Parathyroid adenoma (tissue), 2 donors: Measurements from ENCODE around the gene FIZ1.

Source experiments
- H2AFZ ChIP-seq: fragments of 300-600 bp; sonication (generic); one replicate; pipeline ENCODE4 v1.7.0; 2017; ENCODE audit warnings: antibody characterized with exemption, mild to moderate bottlenecking
- H3K27ac ChIP-seq: fragments of 300-600 bp; sonication (generic); one replicate; pipeline ENCODE4 v1.7.0; 2017
- H3K27me3 ChIP-seq: fragments of 300-600 bp; sonication (generic); one replicate; pipeline ENCODE4 v1.7.0; 2017; ENCODE audit warnings: low read length; ENCODE audit not compliant: control insufficient read depth, insufficient read depth
- H3K36me3 ChIP-seq: fragments of 300-600 bp; sonication (generic); one replicate; pipeline ENCODE4 v1.7.0; 2017; ENCODE audit warnings: low read length; ENCODE audit not compliant: control insufficient read depth, insufficient read depth
- H3K4me1 ChIP-seq: fragments of 300-600 bp; sonication (generic); one replicate; pipeline ENCODE4 v1.7.0; 2017; ENCODE audit warnings: control low read depth
- H3K4me2 ChIP-seq: fragments of 300-600 bp; sonication (generic); one replicate; pipeline ENCODE4 v1.7.0; 2017; ENCODE audit warnings: low read length
- H3K4me3 ChIP-seq: fragments of 300-600 bp; sonication (generic); one replicate; pipeline ENCODE4 v1.7.0; 2017; ENCODE audit warnings: low read depth, low read length
- H3K79me2 ChIP-seq: fragments of 300-600 bp; sonication (generic); one replicate; pipeline ENCODE4 v1.7.0; 2017; ENCODE audit warnings: control low read depth
- H3K9ac ChIP-seq: fragments of 300-600 bp; sonication (generic); one replicate; pipeline ENCODE4 v1.7.0; 2017; ENCODE audit warnings: mild to moderate bottlenecking
- H3K9me3 ChIP-seq: fragments of 300-600 bp; sonication (generic); one replicate; pipeline ENCODE4 v1.7.0; 2017; ENCODE audit warnings: low read length; ENCODE audit not compliant: control insufficient read depth
- CTCF ChIP-seq: fragments of 300-600 bp; sonication (generic); IDR thresholded peaks from one replicate; pipeline ENCODE4 v1.7.0; 2017; ENCODE audit warnings: antibody characterized with exemption, mild to moderate bottlenecking
- donor health status: primary hyperparathyroidism.

The FIZ1 gene

GRCh38 chr19:55643003-55643886 is 43.9 kb upstream of the FIZ1 start, which contains the start of gene ZNF581:
Gene ZNF581, plus strand, starts transcription at chr19:55643649. Its CDS starts 923 bp downstream, at chr19:55644572.
- no peaks in the 10 kb centered on the region for H3K27me3 ChIP-seq
- peak within 1 kb of the TSS; percentile 99 for H3K27ac ChIP-seq
- H3K4me3 ChIP-seq = peak within 1 kb of the TSS; percentile 75
- TF ChIP-seq CTCF = no peak
- peak within 1 kb of the TSS; percentile 58 for H2AFZ ChIP-seq
- H3K4me1 ChIP-seq = peaks cover 32% of the 10 kb centered on the region
- no peaks in the 10 kb centered on the region for H3K36me3 ChIP-seq
- H3K79me2 ChIP-seq = peaks cover 6% of the 10 kb centered on the region
- H3K9me3 ChIP-seq = no peaks in the 10 kb centered on the region
- peak within 1 kb of the TSS; percentile 79 for H3K4me2 ChIP-seq
- H3K9ac ChIP-seq = peak within 1 kb of the TSS; percentile 46

GRCh38 chr19:55642153-55643002 is 43.1 kb upstream of the FIZ1 start:
- Histone ChIP-seq H3K79me2 (peaks cover 10% of the 10 kb centered on the region), H3K4me1 (peaks cover 34% of the 10 kb centered on the region), H2AFZ (peak overlapping the region; percentile 58), H3K27ac (peak overlapping the region; percentile 99), H3K9me3 (no peaks in the 10 kb centered on the region), H3K27me3 (no peaks in the 10 kb centered on the region), H3K4me3 (peak overlapping the region; percentile 75), H3K4me2 (peak overlapping the region; percentile 79), H3K9ac (peak overlapping the region; percentile 46), H3K36me3 (no peaks in the 10 kb centered on the region)
- TF ChIP-seq CTCF = no peak

DNA sequence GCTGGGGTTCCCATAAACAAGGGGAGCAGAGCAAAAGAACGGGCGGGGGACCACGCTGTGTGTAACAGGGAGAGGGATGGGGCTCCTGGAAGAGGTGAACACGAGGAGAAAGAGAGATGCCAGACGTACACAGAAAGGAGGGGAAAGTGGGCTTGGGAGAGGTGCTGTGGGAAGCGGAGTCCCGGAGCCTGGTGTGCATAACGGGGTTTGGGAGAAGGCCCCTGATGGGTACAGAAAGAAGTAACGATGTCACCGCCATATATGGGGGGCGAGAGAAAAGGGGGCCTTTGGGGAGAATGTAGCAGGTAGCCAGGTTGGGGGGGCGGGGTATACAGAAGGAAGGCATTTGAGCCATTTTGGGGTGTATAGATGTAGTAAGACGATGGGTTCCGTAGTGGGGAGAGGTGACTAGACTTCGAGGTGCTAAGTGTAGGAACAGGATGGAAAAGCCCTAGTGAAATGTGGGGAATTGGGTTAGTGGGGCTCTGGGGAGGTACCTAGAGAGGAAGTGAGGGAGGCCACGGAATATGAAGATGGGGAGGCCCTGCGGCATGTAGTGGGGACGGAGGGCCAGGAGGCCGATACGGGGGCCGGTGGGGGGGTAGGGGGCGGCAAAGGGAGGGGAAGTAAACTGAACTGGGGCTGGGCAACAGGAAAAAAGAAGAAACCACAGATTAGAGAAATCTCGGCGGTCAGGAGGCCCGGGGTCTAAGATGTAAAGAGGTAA is 42.3 kb upstream of the FIZ1 start:
- Histone ChIP-seq H3K36me3 (no peaks in the 10 kb centered on the region), H3K4me2 (peak overlapping the region; percentile 79), H2AFZ (peak overlapping the region; percentile 88), H3K4me1 (peaks cover 34% of the 10 kb centered on the region), H3K79me2 (peaks cover 16% of the 10 kb centered on the region), H3K9me3 (no peaks in the 10 kb centered on the region), H3K27ac (peak overlapping the region; percentile 99), H3K27me3 (no peaks in the 10 kb centered on the region), H3K4me3 (peak overlapping the region; percentile 75), H3K9ac (peak overlapping the region; percentile 63)
- no peak for TF ChIP-seq CTCF

DNA sequence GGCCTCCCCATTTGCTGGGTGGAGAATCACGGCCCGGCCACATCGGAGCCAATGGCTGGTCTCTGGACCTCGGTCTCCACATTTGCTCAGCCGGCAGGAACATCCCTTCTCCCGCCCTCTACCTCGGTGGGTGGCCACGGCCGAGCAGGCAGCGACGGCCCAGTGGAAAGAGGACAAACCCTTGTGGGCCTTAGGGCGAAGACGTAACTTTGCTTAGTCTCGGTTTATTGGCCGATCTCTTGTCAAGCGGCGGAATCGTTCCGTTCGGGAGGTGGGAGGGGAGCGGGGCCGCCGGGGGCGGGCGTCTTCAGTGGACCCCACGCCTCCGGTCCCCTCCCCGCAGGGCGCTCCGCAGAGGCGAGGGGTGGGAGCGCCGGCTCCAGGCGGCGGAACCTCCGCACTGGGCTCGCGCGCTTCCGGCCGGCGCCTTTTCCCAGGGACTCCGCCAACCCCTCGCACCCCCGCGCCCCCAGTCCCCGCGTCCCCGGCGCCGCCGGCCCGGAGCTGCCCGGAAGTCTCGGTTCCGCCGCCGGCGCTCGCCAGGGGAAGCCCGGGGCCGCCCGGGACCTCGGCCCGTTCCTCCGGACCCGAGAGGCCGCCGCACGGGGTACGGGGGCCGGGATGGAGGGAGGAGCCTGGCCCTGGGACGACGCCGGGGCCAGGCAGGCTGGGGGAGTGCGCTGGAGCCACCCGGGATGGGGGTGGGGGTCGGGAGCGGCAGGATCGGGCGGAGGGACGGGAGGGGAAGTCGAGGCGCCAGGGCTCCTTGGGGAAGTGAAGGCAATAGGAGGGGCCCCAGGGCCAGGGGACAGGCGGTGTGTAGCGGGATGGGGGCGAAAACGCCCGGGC is 41.5 kb upstream of the FIZ1 start, which contains the start of gene ZNF580:
Gene ZNF580 (plus strand): TSS at position 426 of the 849 bp plus-strand sequence. CDS start 1,507 bp downstream, outside the sequence.
- Histone ChIP-seq H3K27me3 (no peaks in the 10 kb centered on the region), H3K4me2 (peak within 1 kb of the TSS; percentile 79), H3K9ac (peak within 1 kb of the TSS; percentile 63), H3K36me3 (no peaks in the 10 kb centered on the region), H3K9me3 (no peaks in the 10 kb centered on the region), H3K27ac (peak within 1 kb of the TSS; percentile 99), H3K4me3 (peak within 1 kb of the TSS; percentile 75), H3K79me2 (peaks cover 24% of the 10 kb centered on the region), H2AFZ (peak within 1 kb of the TSS; percentile 88), H3K4me1 (peaks cover 42% of the 10 kb centered on the region)
- TF ChIP-seq CTCF = no peak
